ENCODE data around the gene ARPC4. TPM values are rescaled to one million over a fixed set of nuclear protein-coding genes. Genes with fewer than 3 reads are reported as not detected.

The ARPC4 gene
- total RNA-seq, 1 donor from 2014 or later: 164 TPM

GRCh38 chr3:9797196-9797945 is 4.5 kb downstream of the ARPC4 start:
- peaks cover 9% of the 10 kb centered on the region for H3K27me3 Mint-ChIP-seq (ENCODE audit: unreplicated experiment)
- peak overlapping the region; percentile 22 for H3K27ac Mint-ChIP-seq (ENCODE audit: unreplicated experiment)
- no peaks in the 10 kb centered on the region for H3K36me3 Mint-ChIP-seq (ENCODE audit: unreplicated experiment)
- peaks cover 10% of the 10 kb centered on the region for H3K9me3 Mint-ChIP-seq (ENCODE audit: unreplicated experiment)
- H3K4me3 Mint-ChIP-seq (ENCODE audit: unreplicated experiment): no peak overlapping the region
- no peak for DNase-seq
- H3K4me1 Mint-ChIP-seq (ENCODE audit: low read depth, unreplicated experiment): peaks cover 2% of the 10 kb centered on the region
- TF ChIP-seq, protein P1, sequence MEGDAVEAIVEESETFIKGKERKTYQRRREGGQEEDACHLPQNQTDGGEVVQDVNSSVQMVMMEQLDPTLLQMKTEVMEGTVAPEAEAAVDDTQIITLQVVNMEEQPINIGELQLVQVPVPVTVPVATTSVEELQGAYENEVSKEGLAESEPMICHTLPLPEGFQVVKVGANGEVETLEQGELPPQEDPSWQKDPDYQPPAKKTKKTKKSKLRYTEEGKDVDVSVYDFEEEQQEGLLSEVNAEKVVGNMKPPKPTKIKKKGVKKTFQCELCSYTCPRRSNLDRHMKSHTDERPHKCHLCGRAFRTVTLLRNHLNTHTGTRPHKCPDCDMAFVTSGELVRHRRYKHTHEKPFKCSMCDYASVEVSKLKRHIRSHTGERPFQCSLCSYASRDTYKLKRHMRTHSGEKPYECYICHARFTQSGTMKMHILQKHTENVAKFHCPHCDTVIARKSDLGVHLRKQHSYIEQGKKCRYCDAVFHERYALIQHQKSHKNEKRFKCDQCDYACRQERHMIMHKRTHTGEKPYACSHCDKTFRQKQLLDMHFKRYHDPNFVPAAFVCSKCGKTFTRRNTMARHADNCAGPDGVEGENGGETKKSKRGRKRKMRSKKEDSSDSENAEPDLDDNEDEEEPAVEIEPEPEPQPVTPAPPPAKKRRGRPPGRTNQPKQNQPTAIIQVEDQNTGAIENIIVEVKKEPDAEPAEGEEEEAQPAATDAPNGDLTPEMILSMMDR (IDR thresholded peaks at IDR 0.05; ENCODE audit: partially characterized antibody, unreplicated experiment): no peak

DNA sequence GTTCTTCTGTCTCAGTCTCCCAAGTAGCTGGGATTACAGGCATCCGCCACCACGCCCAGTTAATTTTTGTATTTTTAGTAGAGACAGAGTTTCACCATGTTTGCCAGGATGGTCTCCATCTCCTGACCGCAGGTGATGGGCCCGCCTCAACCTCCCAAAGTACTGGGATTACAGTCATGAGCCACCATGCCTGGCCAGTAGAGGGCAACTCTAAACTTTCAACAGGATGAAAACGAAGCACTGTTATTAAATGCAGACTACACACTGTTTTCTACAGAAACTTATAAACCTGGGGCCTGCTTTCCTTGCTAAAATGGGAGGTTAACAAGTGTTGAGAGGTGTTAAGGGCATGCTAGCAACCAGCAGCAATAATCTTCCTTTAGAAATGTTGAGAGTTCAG is 7.6 kb downstream of the ARPC4 start:
- peaks cover 3% of the 10 kb centered on the region for H3K27me3 Mint-ChIP-seq (ENCODE audit: unreplicated experiment)
- TF ChIP-seq, protein P1 (IDR thresholded peaks at IDR 0.05; ENCODE audit: partially characterized antibody, unreplicated experiment): peak; percentile 19
- no peak overlapping the region for H3K4me3 Mint-ChIP-seq (ENCODE audit: unreplicated experiment)
- peaks cover 5% of the 10 kb centered on the region for H3K36me3 Mint-ChIP-seq (ENCODE audit: unreplicated experiment)
- peaks cover 7% of the 10 kb centered on the region for H3K9me3 Mint-ChIP-seq (ENCODE audit: unreplicated experiment)
- no peak for DNase-seq
- H3K27ac Mint-ChIP-seq (ENCODE audit: unreplicated experiment): no peak overlapping the region
- H3K4me1 Mint-ChIP-seq (ENCODE audit: low read depth, unreplicated experiment): no peaks in the 10 kb centered on the region

GRCh38 chr3:9803494-9803893 is 10.6 kb downstream of the ARPC4 start:
- no peak for DNase-seq
- Mint-ChIP-seq H3K4me1 (ENCODE audit: low read depth, unreplicated experiment) (peaks cover 8% of the 10 kb centered on the region), H3K27me3 (ENCODE audit: unreplicated experiment) (peaks cover 3% of the 10 kb centered on the region), H3K27ac (ENCODE audit: unreplicated experiment) (no peak overlapping the region), H3K36me3 (ENCODE audit: unreplicated experiment) (peaks cover 5% of the 10 kb centered on the region), H3K4me3 (ENCODE audit: unreplicated experiment) (no peak overlapping the region), H3K9me3 (ENCODE audit: unreplicated experiment) (peaks cover 4% of the 10 kb centered on the region)
- TF ChIP-seq, protein P1 (IDR thresholded peaks at IDR 0.05; ENCODE audit: partially characterized antibody, unreplicated experiment): no peak

DNA sequence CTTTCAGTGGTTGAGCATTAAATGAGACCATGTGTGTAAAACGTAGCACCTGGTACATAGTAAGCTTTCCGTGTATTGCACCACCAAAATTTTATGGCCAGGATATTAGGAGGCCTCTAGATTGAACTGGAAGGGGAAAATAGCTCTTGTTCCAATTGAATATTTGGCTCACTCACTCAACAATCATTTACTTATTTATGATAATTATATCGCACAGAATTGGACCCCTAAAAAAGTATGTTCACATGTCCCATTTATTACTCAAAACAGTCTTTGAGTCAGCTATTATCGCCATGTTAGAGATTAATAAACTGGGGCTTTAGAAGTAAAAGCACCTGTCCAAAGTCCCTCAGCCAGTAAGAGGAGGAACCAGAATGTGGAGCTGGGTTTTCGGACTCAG is 12.1 kb downstream of the ARPC4 start:
- peaks cover 20% of the 10 kb centered on the region for H3K4me1 Mint-ChIP-seq (ENCODE audit: low read depth, unreplicated experiment)
- peaks cover 5% of the 10 kb centered on the region for H3K27me3 Mint-ChIP-seq (ENCODE audit: unreplicated experiment)
- TF ChIP-seq, protein P1 (IDR thresholded peaks at IDR 0.05; ENCODE audit: partially characterized antibody, unreplicated experiment): no peak
- H3K4me3 Mint-ChIP-seq (ENCODE audit: unreplicated experiment): no peak overlapping the region
- H3K36me3 Mint-ChIP-seq (ENCODE audit: unreplicated experiment): peaks cover 5% of the 10 kb centered on the region
- no peak for DNase-seq
- no peak overlapping the region for H3K27ac Mint-ChIP-seq (ENCODE audit: unreplicated experiment)
- H3K9me3 Mint-ChIP-seq (ENCODE audit: unreplicated experiment): peaks cover 6% of the 10 kb centered on the region

DNA sequence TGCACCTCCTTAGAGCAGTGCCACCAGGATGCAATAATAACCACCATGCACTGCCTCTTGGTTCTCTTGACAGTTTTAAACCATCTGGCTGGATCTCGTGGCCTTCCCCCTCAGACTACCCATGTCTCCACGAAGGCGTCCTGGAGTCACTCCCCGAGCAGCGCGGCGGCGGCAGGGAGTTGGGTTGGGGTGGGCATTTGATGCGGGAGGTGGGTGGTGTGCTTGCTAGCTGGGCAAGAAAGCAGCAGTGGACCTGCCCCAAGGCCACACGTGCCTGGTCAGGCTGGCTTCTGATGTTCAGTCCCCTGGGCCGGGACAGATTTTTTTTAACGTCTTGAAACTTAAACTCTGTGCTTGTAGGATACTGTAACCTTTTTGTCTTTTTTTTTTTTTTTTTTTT is 13.3 kb downstream of the ARPC4 start:
- TF ChIP-seq, protein P1 (IDR thresholded peaks at IDR 0.05; ENCODE audit: partially characterized antibody, unreplicated experiment): no peak
- H3K27me3 Mint-ChIP-seq (ENCODE audit: unreplicated experiment): peaks cover 11% of the 10 kb centered on the region
- H3K4me1 Mint-ChIP-seq (ENCODE audit: low read depth, unreplicated experiment): peaks cover 26% of the 10 kb centered on the region
- H3K27ac Mint-ChIP-seq (ENCODE audit: unreplicated experiment): peak overlapping the region; percentile 17
- no peak for DNase-seq
- peaks cover 7% of the 10 kb centered on the region for H3K9me3 Mint-ChIP-seq (ENCODE audit: unreplicated experiment)
- H3K4me3 Mint-ChIP-seq (ENCODE audit: unreplicated experiment): no peak overlapping the region
- peaks cover 9% of the 10 kb centered on the region for H3K36me3 Mint-ChIP-seq (ENCODE audit: unreplicated experiment)

All from glutamatergic neuron (in vitro differentiated cells).